ENCODE results near the gene SLC16A4. TPM values are rescaled to one million over a fixed set of nuclear protein-coding genes. Genes with fewer than 3 reads are reported as not detected.
"Not testable (repeated sequence)": the region's sequence is repeated elsewhere in the genome, so short reads cannot be mapped to it uniquely, and the experiment has no call there.

Gene SLC16A4
- total RNA-seq, 2 donors from 2014 or later = 8.0 to 8.6 TPM

DNA sequence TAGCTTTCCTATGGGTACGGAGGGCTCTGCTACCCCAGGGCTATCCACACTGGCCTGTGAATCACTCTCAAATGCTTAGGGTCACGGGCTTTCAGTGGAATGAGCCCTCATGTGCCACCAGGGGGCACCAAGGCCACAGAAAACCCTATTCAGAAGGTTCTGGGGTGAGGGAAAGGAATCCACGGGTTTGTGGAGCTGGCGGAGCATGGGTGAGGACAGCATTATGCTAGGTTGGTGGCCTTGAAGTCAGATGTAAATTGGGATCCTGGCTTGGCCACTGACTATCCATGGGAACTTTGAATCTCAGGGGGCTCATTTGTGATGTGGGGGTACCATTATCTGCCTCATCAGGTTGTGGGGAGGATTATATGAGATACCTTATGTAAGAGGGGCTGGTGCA lies 21.8 kb upstream of the SLC16A4 start:
- peak; percentile 91 for DNase-seq (ENCODE audit: low spot score)
- intact Hi-C loops (cut with DNase I) = loop anchor here in 1 of 2 donors (5.0 kb wide), 1 partner anchor 50 kb away; no protein-coding TSS in a partner anchor

DNA sequence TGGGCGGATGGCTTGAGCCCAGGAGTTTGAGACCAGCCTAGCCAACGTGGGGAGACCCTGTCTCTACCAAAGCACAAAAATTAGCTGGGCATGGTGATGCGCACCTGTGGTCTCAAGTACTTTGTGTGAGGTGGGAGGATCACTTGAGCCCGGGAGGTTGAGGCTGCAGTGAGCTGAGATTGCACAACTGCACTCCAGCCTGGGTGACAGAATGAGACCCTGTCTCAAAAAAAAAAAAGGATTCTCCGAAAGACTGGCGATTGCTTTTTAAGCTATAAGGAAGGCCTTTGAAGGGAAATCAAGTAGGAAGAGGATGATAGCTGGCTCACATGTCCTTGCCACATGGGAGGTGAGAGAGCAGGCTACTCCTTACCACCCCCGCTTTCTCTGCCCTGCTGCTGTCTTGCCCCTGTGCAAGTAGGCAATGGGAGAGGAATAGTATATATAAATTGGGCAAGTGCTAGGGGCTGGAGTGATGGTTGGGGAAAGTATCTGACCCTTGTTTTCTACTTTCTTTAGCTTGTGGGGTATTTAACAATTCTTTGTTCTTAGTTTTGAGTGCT lies 20.4 kb upstream of the SLC16A4 start:
- DNase-seq (ENCODE audit: low spot score) = no peak
- intact Hi-C loops (cut with DNase I) = loop anchor here in 1 of 2 donors (5.0 kb wide), 1 partner anchor 51 kb away; no protein-coding TSS in a partner anchor

DNA sequence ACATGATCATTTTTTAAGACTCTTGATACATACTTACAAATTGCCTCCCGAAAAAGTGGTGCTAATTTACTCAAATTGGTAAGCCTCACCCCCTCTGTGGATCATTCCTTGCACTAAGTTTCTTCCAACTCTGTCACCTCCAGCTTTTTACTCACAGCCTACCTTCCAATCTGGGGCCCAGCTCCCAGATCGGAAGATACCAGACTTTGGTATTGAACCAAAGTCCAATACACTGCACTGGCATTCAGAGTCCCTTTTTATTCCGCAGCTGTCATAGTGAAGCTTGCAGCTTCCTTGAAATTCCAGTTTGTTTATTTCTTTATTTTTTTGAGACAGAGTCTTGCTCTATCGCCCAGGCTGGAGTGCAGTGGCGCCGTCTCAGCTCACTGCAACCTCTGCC lies 18.5 kb upstream of the SLC16A4 start:
- no peak for DNase-seq (ENCODE audit: low spot score)
- intact Hi-C loops (cut with DNase I) = no loop called here

DNA sequence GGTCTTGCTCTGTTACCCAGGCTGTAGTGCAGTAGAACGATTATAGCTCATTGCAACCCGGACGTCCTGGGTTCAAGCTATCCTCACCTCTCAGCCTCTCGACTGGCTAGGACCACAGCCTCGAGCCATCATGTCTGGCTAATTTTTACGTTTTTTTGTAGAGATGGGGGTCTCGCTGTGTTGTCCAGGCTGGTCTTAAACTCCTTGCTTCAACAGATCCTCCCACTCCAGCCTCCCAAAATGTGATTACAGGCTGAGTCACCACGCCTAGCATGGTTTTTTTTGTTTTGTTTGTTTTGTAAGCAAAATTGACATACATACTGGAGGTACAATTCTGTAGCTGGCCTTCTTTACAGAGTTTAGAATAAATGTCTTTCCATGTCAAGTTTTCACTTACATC lies 17.7 kb upstream of the SLC16A4 start:
- intact Hi-C loops (cut with DNase I) = loop anchor here in 1 of 2 donors (1.0 kb wide), 1 partner anchor 178 kb away; no protein-coding TSS in a partner anchor
- no peak for DNase-seq (ENCODE audit: low spot score)

DNA sequence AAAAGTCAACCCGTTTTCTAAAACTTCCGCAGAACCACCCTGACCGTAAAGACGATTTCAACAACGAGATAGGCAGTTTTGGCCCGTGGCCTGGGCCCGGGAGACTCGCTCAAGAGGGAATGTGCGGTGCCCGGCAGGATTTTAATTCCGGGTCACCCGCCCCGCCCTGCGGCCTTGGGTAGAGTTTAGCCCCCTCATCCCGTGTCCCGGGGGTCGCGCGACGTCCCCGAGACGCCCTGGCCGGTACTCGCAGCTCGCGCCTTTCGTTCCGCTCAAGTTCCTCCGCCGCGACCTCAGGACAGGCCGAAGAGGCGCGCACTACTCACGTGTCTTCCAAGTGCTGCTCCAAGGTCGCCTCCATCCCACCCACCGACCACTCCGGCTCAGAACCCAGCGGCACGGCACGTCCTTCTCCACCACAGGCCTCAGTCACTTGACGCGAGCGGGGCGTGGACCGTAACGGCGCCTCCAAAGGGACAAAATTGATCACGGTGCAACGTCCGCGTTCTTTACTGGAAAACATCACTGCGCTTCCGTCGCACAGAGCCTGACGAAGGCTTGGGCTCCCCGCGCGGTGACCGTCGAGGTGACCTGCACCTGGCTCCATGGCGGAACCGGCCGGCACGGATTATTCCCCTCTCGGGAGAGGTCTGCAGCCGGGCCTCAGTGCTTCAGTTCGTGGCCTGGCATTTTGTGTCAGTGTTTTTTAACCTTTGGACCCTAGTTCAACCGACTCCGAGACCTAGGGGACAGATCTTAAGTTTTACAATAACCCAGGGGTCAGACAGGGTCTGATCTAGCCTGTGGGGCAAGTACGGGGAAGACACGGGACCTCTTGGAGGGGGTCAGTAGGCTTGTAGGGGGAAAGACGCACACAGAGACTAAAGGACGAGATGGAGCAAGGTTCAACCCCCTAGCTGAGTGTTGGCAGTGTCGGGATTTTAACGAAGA lies 16.7 kb upstream of the SLC16A4 start, which contains the start of gene LAMTOR5:
TSS of gene LAMTOR5 (minus strand) at position 435 of the 951 bp plus-strand sequence. CDS start at position 361, 74 bp downstream.
- intact Hi-C loops (cut with DNase I) = loop anchor here in 1 of 2 donors (1.0 kb wide), 1 partner anchor 177 kb away; no protein-coding TSS in a partner anchor
- DNase-seq (ENCODE audit: low spot score) = peak; percentile 98

DNA sequence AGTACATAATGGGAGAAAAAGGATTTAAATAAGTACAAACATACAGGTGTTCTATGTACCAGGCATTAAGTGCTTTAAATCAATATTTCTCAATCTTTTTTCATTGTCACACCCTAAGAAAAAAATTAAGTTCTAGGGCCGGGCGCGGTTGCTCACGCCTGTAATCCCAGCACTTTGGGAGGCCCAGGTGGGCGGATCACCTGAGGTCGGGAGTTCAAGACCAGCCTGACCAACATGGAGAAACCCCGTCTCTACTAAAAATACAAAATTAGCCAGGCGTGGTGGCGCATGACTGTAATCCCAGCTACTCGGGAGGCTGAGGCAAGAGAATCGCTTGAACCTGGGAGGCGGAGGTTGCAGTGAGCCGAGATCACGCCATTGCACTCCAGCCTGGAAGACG lies 15.6 kb upstream of the SLC16A4 start:
- DNase-seq (ENCODE audit: low spot score); intact Hi-C loops (cut with DNase I): not testable (repeated sequence)

DNA sequence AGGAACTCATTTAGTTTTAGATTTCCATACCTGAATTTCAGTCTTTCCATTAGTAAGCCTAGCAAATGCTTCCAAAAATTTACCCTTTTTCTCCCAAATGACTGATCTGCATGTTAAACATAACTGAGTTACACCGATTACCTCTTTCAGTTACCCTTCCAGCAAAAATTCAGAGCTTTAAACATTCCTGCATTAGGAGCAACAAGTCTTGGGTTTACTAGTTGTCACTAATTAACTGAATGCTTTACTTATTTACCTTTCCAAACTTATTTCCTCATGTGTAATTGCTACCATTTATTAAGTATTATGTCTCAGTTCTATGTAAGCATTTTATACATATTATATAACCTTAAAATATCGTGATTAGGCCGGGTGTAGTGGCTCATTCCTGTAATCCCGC lies 13.6 kb upstream of the SLC16A4 start:
- no peak for DNase-seq (ENCODE audit: low spot score)
- intact Hi-C loops (cut with DNase I) = no loop called here

DNA sequence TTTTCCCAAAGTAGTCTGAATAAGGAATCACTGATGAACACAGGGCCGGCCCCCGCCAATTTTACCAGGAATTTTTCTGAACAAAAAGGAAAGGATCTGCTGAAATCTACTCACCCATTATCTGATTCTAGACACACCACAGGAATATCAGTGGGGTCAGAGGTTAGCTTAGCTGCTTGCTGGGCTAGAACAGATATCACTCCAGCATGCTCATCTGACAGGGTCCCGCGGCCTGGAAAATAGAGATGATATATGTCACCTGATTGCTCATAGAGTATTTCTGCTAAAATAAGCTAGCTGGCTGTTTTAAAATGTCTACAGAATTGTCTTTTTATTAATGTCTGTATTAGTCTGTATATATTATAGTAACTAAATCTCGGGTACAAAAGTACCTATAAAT lies 13.0 kb upstream of the SLC16A4 start:
- no peak for DNase-seq (ENCODE audit: low spot score)
- intact Hi-C loops (cut with DNase I) = no loop called here

DNA sequence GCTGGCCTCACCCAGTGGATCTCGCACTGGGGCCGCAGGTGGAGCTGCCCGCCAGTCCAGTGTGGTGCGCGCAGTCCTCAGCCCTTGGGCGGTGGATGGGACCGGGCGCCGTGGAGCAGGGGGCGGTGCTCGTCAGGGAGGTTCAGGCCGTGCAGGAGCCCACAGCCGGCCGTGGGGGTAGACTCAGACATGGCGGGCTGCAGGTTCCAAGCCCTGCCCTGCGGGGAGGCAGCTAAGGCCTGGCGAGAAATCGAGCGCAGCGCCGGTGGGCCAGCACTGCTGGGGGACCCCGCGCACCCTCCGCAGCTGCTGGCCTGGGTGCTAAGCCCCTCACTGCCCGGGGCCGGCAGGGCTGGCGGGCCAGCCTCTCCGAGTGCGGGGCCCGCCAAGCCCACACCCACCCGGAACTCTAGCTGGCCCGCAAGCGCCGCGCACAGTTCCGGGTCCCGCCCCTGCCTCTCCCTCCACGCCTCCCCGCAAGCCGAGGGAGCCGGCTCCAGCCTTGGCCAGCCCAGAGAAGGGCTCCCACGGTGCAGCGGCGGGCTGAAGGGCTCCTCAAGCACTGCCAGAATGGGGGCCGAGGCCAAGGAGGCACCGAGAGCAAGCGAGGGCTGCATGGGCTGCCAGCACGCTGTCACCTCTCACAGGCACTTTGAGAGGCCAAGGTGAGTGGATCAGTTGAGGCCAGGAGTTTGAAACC lies 5.6 kb upstream of the SLC16A4 start:
- DNase-seq (ENCODE audit: low spot score); intact Hi-C loops (cut with DNase I): not testable (repeated sequence)

DNA sequence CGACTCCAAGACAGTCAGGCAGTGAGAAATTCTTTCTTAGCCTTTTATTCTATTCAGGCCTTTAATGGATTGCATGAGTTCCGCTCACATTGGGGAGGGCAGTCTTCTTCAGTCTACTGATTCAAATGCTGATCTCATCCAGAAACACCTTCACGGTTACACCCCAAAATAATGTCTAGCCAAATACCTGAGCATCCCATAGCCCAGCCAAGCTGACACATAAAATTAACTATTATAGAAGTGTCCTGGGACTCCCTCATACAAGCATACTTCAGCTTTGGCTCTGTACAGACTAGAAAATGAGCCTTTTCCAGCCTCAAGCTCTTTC lies 3.6 kb upstream of the SLC16A4 start:
- DNase-seq (ENCODE audit: low spot score) = no peak
- intact Hi-C loops (cut with DNase I) = no loop called here

DNA sequence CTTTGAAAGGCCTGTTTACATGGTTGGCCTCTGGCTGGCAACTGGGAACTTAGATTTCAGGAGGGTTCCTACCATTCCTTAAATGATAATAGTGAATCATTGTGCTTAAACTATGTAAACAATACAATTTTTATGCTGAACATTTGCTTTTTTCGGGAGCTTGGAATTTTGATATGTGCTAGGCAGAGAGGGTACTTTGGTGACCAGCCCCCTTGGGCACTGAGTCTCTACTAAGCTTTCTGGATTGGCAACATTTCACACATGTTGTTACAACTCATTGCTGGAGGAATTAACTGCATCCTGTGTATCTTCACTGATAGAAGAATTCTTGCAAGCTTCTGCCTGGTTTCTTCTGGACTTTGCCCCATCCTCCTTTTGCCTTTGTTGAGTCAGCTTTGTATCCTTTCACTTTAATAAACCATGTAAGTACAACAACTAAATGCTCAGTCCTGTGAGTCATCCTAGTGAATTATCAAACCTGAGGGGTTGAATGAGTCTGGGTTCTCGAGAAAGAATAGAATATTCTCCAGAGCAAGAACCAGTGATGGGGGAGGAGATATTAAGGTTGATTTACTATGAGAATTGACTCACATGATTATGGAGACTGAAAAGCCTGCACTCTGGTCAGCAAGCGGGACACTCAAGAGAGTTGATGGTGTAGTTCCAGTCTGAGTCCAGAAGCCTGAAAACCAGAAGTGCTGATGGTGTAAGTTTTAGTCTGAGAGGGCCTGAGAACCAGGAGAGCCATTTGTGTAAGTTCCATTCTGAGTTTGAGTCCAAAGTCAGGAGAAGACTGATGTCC lies 3.1 kb upstream of the SLC16A4 start:
- DNase-seq (ENCODE audit: low spot score) = no peak
- intact Hi-C loops (cut with DNase I) = no loop called here

DNA sequence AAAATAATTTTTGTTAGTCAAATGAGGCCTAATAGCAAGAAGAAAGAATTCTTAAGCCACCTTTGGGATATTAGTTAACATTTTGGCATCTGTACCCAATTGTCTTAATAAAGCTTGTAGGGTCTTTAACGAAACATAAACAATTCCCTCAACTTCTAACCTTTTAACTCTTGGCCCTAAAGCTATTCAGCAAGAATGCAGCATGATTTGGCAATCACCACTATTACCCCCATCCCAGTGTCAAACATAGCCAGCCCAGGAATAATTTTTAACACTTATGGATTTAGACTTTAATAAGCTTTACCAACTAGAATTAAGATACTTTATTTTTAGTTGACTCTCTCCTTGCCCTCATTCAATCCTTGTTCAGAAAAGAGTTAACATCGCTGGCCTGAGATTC lies 2.5 kb upstream of the SLC16A4 start:
- intact Hi-C loops (cut with DNase I) = no loop called here
- DNase-seq (ENCODE audit: low spot score) = no peak

DNA sequence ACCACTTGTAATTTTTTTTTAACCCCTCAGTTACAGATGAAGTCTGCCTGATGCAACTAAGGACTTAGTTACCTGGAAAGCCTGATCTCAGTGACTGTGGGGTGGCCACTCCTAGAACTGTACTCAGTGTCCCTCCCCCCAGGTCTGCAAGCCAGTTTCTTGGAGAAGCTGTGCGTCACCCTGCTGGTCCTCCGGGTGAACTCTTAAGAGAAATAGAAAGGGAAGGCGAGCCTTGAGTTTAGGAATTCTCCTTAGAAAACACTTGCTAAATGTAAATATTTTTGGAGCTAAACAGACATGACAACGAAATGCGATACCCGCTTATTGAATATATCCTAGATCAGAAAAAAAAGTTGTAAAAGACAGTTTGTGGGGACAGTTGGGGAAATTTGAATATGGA lies 730 bp downstream of the SLC16A4 start:
- DNase-seq (ENCODE audit: low spot score) = no peak
- intact Hi-C loops (cut with DNase I) = no loop called here

DNA sequence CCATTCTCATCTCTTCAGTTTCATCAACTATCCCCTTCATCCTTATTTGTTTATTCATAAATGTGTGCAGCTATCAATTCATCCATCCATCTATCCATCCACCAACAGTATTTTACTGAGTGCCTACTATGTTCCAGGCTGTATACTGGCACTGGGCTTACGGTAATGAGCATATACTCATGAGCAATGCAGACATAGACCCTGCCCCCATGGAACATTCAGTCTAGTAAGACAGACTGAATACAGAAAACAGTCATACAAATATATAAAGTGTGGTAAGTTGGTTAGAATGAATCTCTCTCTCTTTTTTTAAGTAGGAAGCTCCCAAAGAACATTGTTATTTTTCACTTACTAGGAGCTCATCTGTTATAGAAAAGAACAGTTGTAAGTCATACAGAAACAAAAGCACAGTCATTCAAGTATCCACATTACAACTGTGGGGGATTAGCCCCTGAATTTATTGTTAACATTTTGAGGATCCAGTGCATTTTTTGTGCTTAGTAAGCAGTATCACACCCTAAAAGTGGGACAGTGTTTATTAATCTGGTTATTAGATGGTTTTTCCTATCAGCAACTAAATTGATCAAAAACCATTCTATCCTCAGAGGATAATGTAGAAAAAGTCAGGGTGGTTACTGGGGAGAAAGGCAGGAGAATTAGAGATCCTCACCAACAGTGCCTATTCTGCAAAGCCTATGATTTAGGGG lies 3.6 kb downstream of the SLC16A4 start:
- no peak for DNase-seq (ENCODE audit: low spot score)
- intact Hi-C loops (cut with DNase I) = no loop called here

DNA sequence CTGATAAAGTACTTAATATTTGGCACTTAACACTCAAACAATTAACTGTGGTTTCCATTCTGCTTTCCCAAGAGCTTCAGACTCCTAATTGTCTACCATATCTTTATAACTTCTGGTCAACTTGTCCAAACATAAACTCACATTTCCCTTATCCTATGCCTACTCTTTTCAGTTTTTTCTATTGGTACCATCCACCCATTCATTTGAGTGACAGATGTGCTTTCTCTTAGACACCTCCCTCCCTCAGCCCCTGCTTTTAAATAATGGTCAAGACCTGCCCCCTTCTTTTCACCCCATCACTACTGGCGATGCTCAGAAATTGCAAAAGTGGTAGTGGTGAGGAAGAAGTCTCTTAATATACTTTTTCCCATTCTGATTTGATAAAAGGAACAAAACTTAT lies 5.5 kb downstream of the SLC16A4 start:
- no peak for DNase-seq (ENCODE audit: low spot score)
- intact Hi-C loops (cut with DNase I) = no loop called here

DNA sequence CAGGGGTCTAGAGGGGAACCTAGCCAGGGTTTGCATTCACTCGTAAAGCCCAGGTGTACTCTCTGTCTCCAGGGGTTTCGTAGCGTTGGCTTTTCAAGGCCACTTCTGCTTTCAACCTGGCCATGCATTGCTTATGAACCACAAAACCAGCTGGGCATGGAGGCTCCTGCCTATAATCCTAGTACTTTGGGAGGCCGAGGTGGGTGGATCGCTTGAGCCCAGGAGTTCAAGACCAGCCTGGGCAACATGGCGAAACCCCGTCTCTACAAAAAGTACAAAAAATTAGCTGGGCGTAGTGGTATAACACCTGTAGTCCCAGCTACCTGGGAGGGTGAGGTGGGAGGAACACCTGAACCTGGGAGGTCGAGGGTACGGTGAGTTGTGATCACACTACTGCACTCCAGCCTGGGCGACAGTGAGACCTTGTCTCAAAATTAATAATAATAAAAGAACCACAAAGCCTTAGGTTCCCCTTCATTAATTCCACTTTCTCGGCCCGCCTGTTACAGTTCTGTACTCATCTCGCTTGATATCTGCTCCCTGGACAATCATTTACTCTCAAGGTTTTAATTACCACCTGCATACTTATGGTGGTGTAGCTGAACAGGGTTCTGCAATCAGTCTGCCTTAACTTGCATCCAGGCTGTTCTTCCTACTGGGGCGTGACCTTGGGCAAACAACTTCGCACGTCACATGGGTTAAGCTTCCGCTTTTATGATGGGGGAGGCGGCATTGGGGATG lies 6.1 kb downstream of the SLC16A4 start:
- intact Hi-C loops (cut with DNase I) = no loop called here
- no peak for DNase-seq (ENCODE audit: low spot score)

DNA sequence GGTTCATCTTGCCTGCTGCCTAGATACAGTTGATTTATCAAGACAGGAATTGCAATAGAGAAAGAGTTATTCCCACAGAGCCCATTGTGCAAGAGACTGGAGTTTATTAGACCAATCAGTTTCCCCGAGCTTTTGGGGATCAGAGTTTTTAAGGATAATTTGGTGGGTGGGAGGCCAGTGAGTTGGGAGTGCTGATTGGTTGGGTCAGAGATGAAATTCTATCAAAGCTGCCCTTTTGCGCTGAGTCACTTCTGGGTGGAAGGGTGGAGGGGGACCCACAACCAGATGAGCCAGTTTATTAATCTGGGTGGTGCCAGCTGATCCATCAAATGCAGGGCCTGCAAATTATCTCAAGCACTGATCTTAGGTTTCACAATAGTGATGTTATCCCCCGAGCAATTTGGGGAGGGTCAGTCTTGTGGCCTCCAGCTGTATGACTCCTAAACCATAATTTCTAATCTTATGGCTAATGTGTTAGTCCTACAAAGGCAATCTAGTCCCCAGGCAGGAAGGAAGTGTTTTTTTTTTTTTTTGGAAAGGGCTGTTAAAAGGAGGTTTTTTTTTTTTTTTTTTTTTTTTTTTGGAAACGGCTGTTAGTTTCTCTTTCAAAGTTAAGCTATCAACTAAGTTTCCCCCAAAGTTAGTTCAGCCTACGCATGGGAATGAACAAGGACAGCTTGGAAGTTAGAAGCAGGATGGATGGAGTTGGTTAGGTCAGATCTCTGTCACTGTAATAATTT lies 7.4 kb downstream of the SLC16A4 start:
- intact Hi-C loops (cut with DNase I) = no loop called here

More for the DNA sequence above, 7.4 kb downstream of the SLC16A4 start:
- no peak for DNase-seq (ENCODE audit: low spot score)
